DOHH2 (cell line): ENCODE data around the gene OR4C3.

Source experiments
- CTCF ChIP-seq: fragments of 200-600 bp; sonication (generic); IDR thresholded peaks from one replicate; pipeline ENCODE4 v1.5.1; 2014; ENCODE audit warnings: antibody characterized with exemption, mild to moderate bottlenecking, low read depth, low read length; ENCODE audit not compliant: poor library complexity, severe bottlenecking
- EZH2phosphoT487 ChIP-seq: fragments of 200-600 bp; sonication (generic); IDR thresholded peaks from 2 replicates; pipeline ENCODE4 v1.6.1; 2017; ENCODE audit warnings: borderline replicate concordance, mild to moderate bottlenecking, antibody characterized with exemption, low read length, moderate library complexity, mixed read lengths

- TF ChIP-seq CTCF (no peak), EZH2phosphoT487 (no peak)
Measured at GRCh38 chr11:48366365-48366764, 41.6 kb downstream of the OR4C3 start, which contains the start of gene OR4C5.
